HG03103 (cell line): ENCODE results near the gene CCL14.
"Not testable (repeated sequence)": the region's sequence is repeated elsewhere in the genome, so short reads cannot be mapped to it uniquely, and the experiment has no call there.

ENCODE experiments used
- ATAC-seq: cut with Tn5 transposase; IDR thresholded peaks from one replicate; pipeline ENCODE4 v1.9.1; 2021; ENCODE audit warnings: low read depth; ENCODE audit not compliant: unreplicated experiment

CCL14 gene

GRCh38 chr17:35995346-35995745 lies 8.8 kb upstream of the CCL14 start:
- ATAC-seq = not testable (repeated sequence)

GRCh38 chr17:35991075-35991474 lies 4.5 kb upstream of the CCL14 start:
- ATAC-seq = no peak

GRCh38 chr17:35988164-35988563 lies 1.6 kb upstream of the CCL14 start:
- ATAC-seq = no peak

- ATAC-seq = no peak
Measured at GRCh38 chr17:35984140-35984539, 2.4 kb downstream of the CCL14 start.

- ATAC-seq = no peak
Measured at GRCh38 chr17:35982409-35983191, 3.9 kb downstream of the CCL14 start.

- ATAC-seq = no peak
Measured at GRCh38 chr17:35981908-35982330, 4.6 kb downstream of the CCL14 start.

- ATAC-seq = no peak
Measured at GRCh38 chr17:35981246-35981645, 5.3 kb downstream of the CCL14 start, which contains the start of gene CCL16. TSS of gene CCL16 (minus strand) at chr17:35981497. CDS start at chr17:35981420, 77 bp downstream.

- no peak for ATAC-seq
Measured at GRCh38 chr17:35978346-35978745, 8.2 kb downstream of the CCL14 start.

GRCh38 chr17:35977509-35977908 lies 9.0 kb downstream of the CCL14 start:
- no peak for ATAC-seq

- ATAC-seq = no peak
Measured at GRCh38 chr17:35973333-35974260, 12.9 kb downstream of the CCL14 start.

- no peak for ATAC-seq
Measured at GRCh38 chr17:35972945-35973332, 13.6 kb downstream of the CCL14 start.

- ATAC-seq = no peak
Measured at GRCh38 chr17:35972535-35972934, 14.0 kb downstream of the CCL14 start.

GRCh38 chr17:35972066-35972465 lies 14.5 kb downstream of the CCL14 start:
- no peak for ATAC-seq

GRCh38 chr17:35969558-35970380 lies 16.8 kb downstream of the CCL14 start:
- no peak for ATAC-seq

- no peak for ATAC-seq
Measured at GRCh38 chr17:35968520-35969054, 17.9 kb downstream of the CCL14 start.

- no peak for ATAC-seq
Measured at GRCh38 chr17:35965272-35965671, 21.3 kb downstream of the CCL14 start.

GRCh38 chr17:35963663-35964062 lies 22.9 kb downstream of the CCL14 start:
- no peak for ATAC-seq

- no peak for ATAC-seq
Measured at GRCh38 chr17:35953720-35954119, 32.8 kb downstream of the CCL14 start.

GRCh38 chr17:35949401-35949800 lies 37.1 kb downstream of the CCL14 start:
- no peak for ATAC-seq

- no peak for ATAC-seq
Measured at GRCh38 chr17:35948092-35948491, 38.4 kb downstream of the CCL14 start.
